Activated CD4-positive, CD25-positive, alpha-beta regulatory T cell (primary cell): Measurements from ENCODE around the gene NDUFV2.

Source experiments
- DNase-seq, 4 experiments: peaks; one replicate each; lab custom pipeline; 2025; lab: John Stamatoyannopoulos, UW

The NDUFV2 gene

DNA sequence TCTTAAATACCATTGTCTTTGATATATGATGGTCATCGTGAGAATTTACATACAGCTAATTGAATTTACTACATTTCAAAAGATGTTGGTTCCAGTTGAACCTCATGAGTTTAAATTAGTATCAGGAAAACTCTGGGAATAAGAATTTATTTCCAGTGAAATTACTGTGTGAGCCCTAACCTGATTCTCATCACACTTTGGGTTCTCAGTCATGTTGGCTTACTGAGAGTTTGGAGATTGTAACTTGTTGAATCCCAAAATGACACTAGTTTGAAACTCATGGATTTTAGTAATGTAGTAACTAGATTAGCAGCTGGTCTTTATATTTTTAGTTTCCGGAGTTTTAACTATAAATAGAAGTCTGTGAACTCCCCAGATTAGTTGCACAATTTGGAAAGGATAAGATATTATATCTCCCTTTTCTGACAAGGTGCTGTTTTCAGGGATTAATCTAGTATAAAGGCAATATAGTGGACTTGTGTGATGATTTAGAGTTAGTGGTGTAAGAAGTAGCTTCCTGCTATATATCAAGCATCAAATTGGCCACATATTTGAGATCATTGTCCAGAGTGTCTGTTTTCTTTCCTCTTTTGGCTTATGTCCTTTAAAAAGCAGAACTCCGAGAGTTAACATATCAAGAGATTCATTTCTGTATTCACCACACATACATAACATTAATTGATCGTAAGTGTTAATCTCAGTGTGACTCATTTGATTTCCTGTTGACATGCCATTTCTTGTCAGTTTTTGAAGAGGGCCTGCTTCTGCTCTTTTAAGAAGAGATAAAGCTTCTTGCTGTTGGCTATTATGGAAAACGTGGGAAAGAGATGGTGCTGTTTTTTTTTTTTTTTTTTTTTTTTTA lies 15.7 kb downstream of the NDUFV2 start:
- no peak for DNase-seq

DNA sequence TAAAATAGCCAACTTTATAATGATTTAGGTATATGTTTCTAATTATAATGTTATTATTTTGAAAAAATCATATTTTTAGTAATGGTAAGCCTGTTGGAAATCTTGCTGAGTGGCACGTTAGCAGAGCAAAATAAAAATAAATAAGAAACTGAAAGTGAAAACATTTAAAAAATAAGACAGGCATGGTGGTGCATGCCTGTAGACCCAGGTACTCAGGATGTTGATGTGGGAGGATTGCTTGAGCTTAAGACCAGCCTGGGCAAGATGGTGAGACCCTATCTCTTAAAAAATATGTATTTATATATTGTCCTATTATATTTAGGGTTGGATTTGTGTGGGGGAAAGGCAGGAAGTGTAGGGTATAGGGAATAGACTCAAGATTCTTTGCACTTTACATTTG lies 18.3 kb downstream of the NDUFV2 start:
- no peak for DNase-seq

DNA sequence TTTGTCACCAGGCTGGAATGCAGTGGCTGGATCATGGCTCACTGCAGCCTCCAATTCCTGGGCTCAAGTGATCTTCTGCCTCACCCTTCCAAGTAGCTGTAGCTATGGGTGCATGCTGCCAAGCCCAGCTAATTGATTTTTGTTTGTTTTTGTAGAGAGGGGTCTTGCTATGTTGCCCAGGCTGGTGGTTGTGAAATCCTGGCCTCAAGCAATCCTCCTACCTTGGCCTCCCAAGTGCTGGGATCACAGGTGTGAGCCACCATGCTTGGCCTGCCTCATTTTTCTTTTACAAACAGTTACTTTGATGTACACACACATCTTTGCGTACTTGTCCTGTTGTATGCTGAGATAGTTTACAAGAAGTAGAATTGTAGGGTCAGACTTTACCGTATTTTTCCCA lies 21.0 kb downstream of the NDUFV2 start:
- no peak for DNase-seq

DNA sequence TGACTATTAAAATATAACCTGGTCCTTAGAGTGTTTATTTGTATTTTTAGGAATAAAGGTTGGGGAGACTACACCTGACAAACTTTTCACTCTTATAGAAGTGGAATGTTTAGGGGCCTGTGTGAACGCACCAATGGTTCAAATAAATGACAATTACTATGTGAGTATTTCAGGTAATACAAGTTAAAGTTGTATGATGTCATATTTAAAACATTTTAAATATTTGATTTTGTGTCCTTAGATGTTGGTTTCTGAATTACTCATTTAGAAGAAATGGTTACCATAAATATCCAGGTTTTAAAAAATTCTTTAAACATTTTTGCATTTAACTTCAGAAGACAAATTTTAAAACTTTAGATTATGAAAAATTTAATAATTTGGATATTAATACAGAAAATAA lies 22.3 kb downstream of the NDUFV2 start:
- DNase-seq = no peak

DNA sequence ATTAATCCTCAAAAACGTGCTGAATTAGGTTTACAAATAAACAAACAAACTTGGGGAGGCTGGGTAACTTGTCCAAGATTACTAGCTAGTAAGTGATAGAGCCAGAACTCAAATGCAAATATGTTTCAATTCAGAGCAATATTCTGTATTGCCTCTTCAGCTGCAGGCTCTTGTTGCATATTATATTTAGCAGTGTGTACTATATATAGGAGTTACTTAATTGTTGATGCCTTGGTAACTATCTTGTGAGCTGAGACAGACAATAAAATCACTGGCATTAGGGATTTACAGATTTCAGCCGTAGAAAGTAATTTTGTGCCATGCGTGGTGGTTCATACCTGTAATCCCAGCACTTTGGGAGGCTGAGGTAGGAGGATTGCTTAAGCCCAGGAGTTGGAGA lies 23.8 kb downstream of the NDUFV2 start:
- DNase-seq = no peak

DNA sequence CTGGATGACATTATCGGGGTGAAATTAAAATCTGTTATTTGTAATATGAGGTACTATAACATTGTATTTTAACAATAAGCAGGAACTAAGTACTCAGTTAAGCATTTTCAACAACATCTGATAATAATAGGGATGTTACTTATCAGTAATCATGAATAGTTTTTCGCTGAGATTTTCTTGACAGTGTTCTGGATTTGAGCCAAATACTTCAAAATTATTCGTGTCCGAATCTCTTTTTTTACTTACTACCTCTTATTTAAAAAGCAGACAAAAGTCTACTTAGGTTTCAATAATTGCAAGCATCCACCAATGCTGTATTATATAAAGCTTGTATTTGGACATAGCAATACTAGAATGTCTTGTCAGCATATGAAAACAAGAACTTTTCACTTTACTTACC lies 27.7 kb downstream of the NDUFV2 start:
- DNase-seq = no peak

DNA sequence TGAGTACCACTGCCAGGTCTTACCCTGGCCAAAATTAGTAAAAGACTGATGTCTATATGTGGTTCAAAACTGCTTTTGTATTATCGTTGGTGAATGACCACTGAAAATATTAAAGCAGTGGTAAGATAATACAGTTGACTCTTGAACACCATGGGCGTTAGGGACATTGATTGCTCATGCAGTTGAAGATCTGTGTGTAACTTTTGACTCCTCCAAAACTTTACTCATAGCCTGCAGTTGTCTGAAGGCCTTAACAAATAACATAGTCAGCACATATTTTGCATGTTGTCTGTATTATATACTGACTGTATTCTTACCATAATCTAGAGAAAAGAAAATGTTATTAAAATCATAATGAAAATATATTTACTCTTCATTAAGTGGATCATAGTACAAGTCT lies 28.3 kb downstream of the NDUFV2 start:
- no peak for DNase-seq

DNA sequence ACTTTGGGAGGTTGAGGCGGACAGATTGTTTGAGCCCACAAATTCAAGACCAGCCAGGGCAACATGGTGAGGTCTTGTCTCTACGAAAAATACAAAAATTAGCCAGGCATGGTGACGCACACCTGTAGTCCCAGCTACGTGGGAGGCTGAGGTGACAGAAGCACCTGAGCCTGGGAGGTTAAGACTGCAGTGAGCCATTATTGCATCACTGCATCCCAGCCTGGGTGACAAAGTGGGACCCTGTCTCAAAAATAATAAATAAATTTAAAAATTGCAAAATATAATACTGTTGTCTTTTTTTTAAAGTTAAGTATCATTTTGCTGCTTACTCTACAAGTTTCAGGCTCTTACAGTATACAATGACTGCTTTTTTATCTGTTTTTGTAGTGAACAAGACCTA lies 30.1 kb downstream of the NDUFV2 start:
- DNase-seq = no peak

DNA sequence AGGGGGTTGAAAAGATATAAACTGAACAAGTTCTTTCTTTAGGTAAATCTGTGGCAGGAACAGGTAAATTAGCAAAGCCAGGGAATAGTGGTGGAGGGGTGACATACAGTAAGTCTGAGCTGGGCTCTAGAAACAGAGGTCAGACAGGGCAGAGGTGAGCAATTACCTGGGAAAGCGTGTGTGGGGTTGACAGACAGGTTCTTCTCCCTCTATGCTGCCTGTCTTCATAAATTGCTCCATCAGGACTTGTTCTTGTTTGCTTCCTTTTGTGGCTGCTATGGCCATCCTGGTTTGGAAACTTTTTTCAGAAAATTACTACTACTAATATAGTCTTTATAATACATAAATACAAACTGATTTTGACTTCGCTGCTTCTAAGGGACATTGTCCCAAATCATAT lies 30.7 kb downstream of the NDUFV2 start:
- DNase-seq = no peak

DNA sequence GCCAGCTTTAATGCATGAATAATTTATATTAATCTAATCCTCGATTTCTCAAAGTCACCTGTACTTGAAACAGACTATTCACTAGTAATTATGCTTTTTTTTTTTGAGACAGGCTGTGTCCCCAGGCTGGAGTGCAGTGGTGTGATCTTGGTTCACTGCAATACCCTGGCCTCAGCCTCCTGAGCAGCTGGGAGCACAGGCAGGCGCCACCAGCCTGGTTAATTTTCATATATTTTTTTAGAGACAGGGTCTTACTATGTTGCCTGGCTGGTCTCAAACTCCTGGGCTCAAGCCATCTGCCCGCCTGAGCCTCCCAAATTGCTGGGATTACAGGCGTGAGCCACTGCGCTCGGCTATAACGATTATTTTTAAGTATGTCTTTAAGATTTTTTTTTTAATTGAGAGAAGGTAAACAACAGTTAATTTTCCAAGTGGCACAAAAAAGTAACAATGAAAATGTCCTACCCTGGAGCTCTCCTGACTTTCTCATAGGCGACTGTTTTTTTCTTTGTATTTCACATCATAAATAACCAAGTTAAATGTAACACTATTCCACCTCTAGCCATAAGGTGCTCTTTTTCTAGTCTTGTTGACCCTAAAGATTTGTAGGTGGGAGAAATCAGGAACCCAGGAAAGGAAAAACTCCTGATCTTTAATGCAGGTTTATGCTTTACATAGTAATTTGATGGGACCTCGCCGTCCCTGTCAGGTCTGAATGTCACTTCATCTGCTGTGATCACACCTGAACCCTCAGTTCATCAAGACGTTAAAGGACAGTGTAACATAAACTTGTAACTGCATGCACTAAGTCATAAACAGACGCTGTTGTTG lies 32.8 kb downstream of the NDUFV2 start:
- DNase-seq = no peak

DNA sequence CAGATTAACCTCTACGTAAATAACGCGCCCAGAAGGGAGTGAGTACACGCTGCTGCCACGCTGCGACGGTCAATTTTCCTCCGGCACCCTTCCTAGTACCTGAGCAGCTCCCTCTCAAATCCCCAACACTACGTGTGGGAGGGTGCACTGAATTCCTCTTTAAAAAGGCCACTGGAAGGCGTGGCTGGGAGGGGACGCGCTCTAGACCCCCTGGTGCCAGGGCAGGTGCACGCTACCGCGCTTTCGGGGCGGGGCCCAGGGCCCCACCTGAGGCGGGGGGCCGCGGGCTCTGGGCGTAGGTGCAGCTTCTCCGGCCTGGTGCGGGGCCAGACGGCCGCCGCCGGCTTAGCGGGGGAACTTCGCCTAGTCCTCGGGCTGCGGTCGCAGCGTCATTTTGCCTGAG lies 33.4 kb downstream of the NDUFV2 start:
- peak in 1 of 4 experiments; percentile 59 for DNase-seq

DNA sequence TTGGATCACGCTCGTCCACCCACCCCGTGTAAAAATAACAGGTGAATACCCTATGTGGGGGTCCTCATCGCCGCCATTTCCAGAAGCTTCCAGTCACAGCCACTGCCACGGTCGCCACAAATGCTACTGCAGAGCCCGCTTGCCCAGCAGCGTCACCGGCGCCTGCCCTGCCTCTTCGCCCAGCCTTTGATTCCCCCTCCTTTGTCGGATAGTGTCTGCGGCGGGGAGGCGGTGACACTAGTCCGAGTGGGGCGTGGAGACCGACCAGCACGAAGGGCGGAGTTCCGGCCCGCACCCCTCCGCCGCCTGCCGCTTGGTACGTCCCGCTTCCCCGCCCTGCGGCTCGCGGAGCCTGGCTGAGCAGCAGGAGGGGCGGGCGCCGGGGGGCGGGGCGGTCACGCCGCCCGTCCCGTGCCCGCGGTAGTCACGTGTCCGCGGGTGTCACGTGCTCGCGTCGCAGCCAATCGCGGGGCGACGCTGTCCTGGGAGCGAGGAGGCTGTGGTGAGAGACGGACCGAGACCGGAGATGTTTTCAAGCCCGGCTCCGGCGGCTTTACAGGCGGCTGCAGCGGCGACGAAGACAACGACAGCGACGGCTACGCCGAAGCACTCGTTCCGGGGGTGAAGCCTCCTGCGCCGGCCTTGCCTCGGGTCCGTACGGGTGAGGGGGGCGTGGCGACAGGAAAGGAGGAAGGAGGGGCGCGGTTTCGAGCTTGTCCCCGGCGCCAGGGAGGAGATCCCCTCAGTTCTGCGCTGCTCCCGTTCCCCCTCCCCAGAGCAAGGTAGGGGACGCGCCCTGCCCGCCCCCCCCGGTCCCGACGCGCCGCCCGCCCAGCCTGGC lies 34.0 kb downstream of the NDUFV2 start, which contains the start of gene ANKRD12:
ANKRD12 (plus strand) TSS at position 467 of the 841 bp plus-strand sequence. CDS start 45,652 bp downstream, outside the sequence.
- DNase-seq = peak; percentile 91 to 98 (median 94)

DNA sequence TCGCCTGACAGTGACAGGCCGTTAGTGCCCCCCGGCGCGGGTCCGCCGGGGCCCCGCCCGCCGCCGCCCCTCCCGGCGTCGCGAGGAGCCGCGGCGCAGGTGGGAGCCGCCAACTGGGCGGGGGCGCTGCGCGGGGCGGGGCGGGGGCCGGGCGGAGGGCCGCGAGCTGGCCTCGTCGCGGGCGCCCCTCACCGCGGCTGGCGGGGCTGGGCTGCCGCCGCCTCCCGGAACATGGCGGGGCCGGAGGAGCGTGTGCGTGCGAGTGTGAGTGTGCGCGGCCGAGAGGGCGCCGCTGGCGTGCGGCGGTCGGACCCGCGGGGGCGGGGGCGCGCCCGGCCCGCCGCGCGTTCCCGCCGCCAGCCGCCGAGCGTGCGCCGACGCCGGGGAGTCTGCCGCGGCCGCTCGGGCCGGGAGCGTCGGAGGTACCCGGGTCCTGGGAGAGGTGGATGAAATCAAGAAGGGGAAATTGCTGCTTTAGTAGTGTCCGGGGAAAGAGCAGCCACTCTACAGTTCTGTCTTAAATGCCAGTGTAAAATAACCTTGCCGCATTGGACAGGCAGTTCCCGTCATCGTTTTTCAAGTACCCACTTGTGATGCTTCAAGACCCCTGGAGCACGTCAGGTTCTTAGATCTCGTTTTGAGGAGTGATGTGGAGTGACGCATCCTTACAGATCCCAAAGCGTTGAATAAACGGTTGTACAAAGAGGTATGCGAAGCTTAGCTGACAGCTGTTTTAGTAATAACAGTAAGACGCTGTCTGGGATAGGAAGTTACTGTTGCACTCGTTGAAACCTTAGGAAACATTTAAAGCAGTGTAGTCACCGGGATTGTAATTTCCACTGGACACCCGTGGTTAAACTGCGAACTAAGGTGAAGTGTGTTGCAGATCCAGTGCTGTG lies 34.9 kb downstream of the NDUFV2 start:
- peak; percentile 54 to 72 (median 62) for DNase-seq

DNA sequence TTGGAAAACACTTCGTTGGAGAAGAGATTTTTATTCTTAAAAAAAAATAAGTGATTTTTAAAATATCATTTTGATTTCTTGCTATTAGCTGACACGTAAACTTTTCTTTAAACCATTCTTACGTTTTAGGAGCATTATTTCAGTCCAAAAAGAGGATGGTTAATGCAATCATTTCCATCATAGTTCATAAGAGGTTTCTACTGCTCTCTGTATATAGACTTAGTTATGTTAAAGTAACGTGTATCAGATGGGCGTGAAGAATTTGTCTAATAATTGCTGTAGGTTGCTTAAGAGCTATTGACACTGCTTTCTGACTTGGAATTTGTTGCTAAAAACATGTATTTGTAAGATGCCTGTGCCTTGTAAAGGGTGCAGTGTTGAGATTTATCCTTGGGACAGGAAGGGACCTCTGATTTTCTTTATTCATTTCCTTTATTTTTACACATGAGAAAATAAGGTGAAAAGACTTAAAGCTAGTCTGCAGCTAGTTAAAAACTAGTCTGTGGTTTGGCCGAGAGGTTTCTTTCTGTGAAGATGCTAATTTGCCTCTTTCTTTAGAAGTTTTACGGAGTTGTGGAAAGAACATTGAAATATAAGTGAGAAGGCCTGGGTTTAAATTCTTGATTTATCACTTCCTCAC lies 37.0 kb downstream of the NDUFV2 start:
- DNase-seq = no peak

DNA sequence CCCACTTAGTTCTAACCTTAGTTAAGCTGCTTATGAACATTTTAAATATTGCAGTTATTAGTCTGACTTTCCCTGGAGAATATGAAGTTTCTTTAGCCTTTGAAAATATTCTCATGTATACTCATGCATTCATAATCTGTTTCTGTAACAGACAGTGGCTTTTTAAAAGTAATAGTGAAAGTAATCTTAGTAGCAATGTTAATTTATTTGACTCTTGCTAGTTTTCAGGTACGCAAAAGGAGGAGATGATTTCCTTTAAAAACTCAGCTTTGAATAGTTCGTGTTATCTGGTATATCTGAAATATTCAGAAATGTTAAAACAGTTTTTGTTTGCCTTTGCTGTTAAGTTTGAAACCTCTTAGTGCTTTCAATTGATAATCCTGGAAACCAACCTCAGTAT lies 37.9 kb downstream of the NDUFV2 start:
- no peak for DNase-seq

DNA sequence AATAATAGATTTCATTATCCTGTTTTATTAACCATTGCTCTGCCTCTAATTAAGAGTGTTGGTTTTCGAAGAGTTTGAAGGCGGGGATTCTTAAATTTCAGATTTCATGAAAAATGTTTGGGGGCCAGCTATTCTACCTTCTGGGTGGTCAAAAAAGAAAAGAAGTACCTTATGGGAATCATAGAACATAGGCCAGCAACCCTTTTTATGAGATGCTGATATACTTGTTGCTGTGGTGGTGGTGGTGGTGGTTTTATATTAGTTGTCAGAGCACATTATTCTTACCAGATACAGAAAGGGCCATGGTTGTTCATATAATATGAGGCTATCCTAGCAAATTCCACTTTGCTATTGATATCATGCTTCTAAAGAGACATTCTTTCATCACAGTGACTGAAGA lies 38.5 kb downstream of the NDUFV2 start:
- no peak for DNase-seq

DNA sequence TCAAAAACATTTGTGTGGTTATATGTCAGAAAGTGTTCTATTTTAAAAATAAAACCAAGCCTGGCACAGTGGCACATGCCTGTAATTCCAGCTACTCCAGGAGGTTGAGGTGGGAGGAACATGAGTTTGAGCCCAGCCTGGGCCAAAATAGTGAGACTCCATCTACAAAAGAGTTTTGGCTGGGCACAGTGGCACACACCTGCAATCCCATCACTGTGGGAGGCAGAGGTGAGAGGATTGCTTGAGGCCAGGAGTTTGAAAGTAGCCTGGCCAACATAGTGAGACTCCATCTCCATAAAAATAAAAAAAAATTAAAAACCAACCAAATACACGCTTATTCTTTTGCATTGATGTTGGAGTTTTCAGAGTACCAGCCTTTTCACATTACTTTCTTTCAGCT lies 43.7 kb downstream of the NDUFV2 start:
- DNase-seq = no peak

DNA sequence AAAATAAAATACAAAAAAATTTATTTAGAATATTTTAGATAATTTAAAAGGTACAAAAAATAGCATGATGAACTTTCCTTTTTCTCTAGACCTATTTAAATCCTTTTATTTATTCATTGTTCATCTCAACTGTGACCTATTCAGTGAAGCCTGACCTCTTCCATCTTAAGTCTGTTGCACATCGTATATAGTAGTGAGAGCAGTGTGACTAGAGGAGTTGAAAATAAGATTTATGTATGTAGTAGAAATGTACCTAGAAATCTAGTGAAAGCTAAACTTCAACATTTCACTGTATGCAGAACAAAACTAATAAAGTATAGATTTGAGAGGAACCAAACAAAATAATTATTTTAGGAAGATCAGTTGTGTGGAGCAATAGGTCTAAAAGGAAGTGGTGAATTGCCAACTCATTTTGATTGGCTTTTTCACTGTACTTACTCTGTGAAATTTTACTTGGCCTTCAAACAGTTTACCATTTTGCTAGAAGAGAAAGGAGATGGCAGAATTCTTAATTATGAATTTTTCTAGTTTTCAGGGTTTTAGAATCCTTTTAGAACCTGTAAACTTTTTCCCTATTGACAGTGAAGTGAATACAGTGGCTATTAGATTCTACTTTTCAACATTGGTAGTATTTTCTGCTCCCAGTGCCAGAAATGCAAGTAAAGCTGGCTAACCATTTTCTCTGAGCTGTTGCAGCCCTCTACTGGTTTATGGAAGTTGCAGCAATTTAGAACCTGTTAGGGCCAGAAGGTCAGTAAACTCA lies 45.1 kb downstream of the NDUFV2 start:
- no peak for DNase-seq

DNA sequence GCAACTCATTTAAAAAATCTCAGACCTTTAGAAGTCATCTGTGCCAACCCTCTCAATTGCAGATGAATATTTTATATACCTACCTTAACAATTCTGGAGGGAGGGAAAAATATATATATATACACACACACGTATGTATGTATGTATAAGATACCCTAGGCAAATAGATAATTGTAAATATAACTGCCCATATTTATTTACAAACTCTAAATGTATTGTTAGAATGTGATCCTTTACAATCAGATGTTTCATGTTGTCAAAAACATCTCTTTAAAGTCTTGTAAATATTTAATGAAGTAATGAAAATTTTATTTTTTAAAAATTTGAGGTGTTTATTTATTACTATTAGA lies 45.7 kb downstream of the NDUFV2 start:
- no peak for DNase-seq

DNA sequence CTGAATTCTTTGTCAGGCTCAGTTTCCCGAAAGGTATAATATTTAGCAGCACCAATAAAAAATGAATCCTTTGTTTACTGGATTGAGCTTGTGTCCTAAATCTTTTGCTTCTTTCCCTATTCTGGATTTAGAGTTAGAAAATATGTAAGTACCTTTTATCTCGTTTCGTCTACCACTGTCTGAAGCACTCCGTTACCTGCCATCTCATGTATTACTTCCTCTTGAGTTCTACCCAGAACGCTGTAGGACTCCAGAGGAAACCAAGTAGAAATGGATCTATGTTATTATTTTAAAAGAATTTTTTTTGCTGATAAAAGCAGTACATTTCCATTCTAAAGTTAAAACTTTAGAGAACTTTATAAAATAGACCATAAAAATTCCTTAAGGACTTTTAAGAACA lies 47.6 kb downstream of the NDUFV2 start:
- DNase-seq = no peak
